Right renal cortex interstitium (tissue), 3 donors: Measurements from ENCODE around the gene LAMTOR4. TPM values are rescaled to one million over a fixed set of nuclear protein-coding genes. Genes with fewer than 3 reads are reported as not detected.
"Not testable (repeated sequence)": the region's sequence is repeated elsewhere in the genome, so short reads cannot be mapped to it uniquely, and the experiment has no call there.

ENCODE experiments used
- DNase-seq, 3 donors: peaks; one replicate each; pipeline ENCODE4 v3.0.0-alpha.2; 2013; ENCODE audit warnings: low read depth in 3 of 3, low spot score in 2 of 3
- polyA plus RNA-seq, 3 donors: library from polyadenylated mRNA; unstranded; fragments of 120-200 nt; gene quantifications; one replicate each; pipeline ENCODE4 v1.2.1, GENCODE V29; 2013; ENCODE audit not compliant: insufficient read length in 3 of 3

The LAMTOR4 gene
- polyA plus RNA-seq, 3 donors = 99.1 to 103 (median 99.7) TPM

- DNase-seq = no peak
Measured at GRCh38 chr7:100169147-100169850, 20.6 kb downstream of the LAMTOR4 start.

GRCh38 chr7:100170101-100170897 lies 21.6 kb downstream of the LAMTOR4 start:
- no peak for DNase-seq

- no peak for DNase-seq
Measured at GRCh38 chr7:100171087-100171681, 22.5 kb downstream of the LAMTOR4 start.

GRCh38 chr7:100171840-100172239 lies 23.1 kb downstream of the LAMTOR4 start:
- no peak for DNase-seq

- DNase-seq = no peak
Measured at GRCh38 chr7:100173806-100174495, 25.2 kb downstream of the LAMTOR4 start.

- no peak for DNase-seq
Measured at GRCh38 chr7:100174582-100174981, 25.9 kb downstream of the LAMTOR4 start.

GRCh38 chr7:100175296-100175935 lies 26.7 kb downstream of the LAMTOR4 start:
- DNase-seq = no peak

- DNase-seq = no peak
Measured at GRCh38 chr7:100176096-100177044, 27.7 kb downstream of the LAMTOR4 start.

- peak; percentile 86 to 92 (median 91) for DNase-seq
Measured at GRCh38 chr7:100177045-100178001, 28.6 kb downstream of the LAMTOR4 start, which contains the start of the genes GPC2 and STAG3. Gene GPC2 (minus strand): TSS chr7:100177381. CDS start chr7:100177199, 182 bp downstream. Gene STAG3 (plus strand): TSS chr7:100177918. CDS start chr7:100180557, 2,639 bp downstream.

GRCh38 chr7:100180084-100180483 lies 31.4 kb downstream of the LAMTOR4 start:
- not testable (repeated sequence) for DNase-seq

GRCh38 chr7:100182616-100183015 lies 33.9 kb downstream of the LAMTOR4 start:
- not testable (repeated sequence) for DNase-seq

GRCh38 chr7:100183090-100183489 lies 34.4 kb downstream of the LAMTOR4 start:
- DNase-seq = not testable (repeated sequence)

- DNase-seq = no peak
Measured at GRCh38 chr7:100185726-100186125, 37.0 kb downstream of the LAMTOR4 start.

- no peak for DNase-seq
Measured at GRCh38 chr7:100189061-100189460, 40.3 kb downstream of the LAMTOR4 start.

- DNase-seq = no peak
Measured at GRCh38 chr7:100190048-100190711, 41.5 kb downstream of the LAMTOR4 start.

GRCh38 chr7:100191775-100192174 lies 43.1 kb downstream of the LAMTOR4 start:
- no peak for DNase-seq

GRCh38 chr7:100192281-100192862 lies 43.7 kb downstream of the LAMTOR4 start:
- not testable (repeated sequence) for DNase-seq
